HFF-Myc (cell line): Measurements from ENCODE around the gene TP53BP1.

ENCODE experiments used
- DNase-seq: peaks from one replicate; pipeline ENCODE4 v3.0.0-alpha.2; 2011; ENCODE audit warnings: low read depth; ENCODE audit errors: extremely low read depth
- H3K4me3 ChIP-seq: replicated peaks from 2 replicates; pipeline ENCODE4 v1.5.1; 2011; ENCODE audit warnings: low read depth, mild to moderate bottlenecking, control low read depth, low read length
- CTCF ChIP-seq: IDR thresholded peaks from 2 replicates; pipeline ENCODE4 v1.5.1; 2012; ENCODE audit warnings: mild to moderate bottlenecking, low read depth, low read length, control low read depth; ENCODE audit errors: missing control alignments

Gene TP53BP1

GRCh38 chr15:43529587-43530345 is 36.8 kb upstream of the TP53BP1 start:
- DNase-seq: no peak
- no peak overlapping the region for H3K4me3 ChIP-seq
- TF ChIP-seq CTCF: no peak

- TF ChIP-seq CTCF: no peak
- H3K4me3 ChIP-seq: no peak overlapping the region
- no peak for DNase-seq
Measured at GRCh38 chr15:43529141-43529540, 36.2 kb upstream of the TP53BP1 start.

GRCh38 chr15:43528542-43529007 is 35.6 kb upstream of the TP53BP1 start:
- TF ChIP-seq CTCF: no peak
- no peak for DNase-seq
- H3K4me3 ChIP-seq: no peak overlapping the region

GRCh38 chr15:43527802-43528541 is 35.0 kb upstream of the TP53BP1 start:
- TF ChIP-seq CTCF: no peak
- H3K4me3 ChIP-seq: no peak overlapping the region
- DNase-seq: no peak

GRCh38 chr15:43527016-43527801 is 34.3 kb upstream of the TP53BP1 start:
- DNase-seq: no peak
- no peak for TF ChIP-seq CTCF
- no peak overlapping the region for H3K4me3 ChIP-seq

GRCh38 chr15:43526261-43526930 is 33.4 kb upstream of the TP53BP1 start:
- no peak for DNase-seq
- no peak overlapping the region for H3K4me3 ChIP-seq
- no peak for TF ChIP-seq CTCF
